ENCODE measurements around the gene PLIN1. TPM values are rescaled to one million over a fixed set of nuclear protein-coding genes. Genes with fewer than 3 reads are reported as not detected.

The PLIN1 gene
- total RNA-seq, 1 donor from 2014 or later, result not detected

GRCh38 chr15:89654301-89654761, 24.8 kb downstream of the PLIN1 start:
- DNase-seq, result no peak

- DNase-seq, result no peak
Measured at GRCh38 chr15:89653578-89653977, 25.6 kb downstream of the PLIN1 start.

GRCh38 chr15:89652666-89653065, 26.5 kb downstream of the PLIN1 start:
- no peak for DNase-seq

GRCh38 chr15:89652131-89652530, 27.0 kb downstream of the PLIN1 start:
- no peak for DNase-seq

GRCh38 chr15:89649716-89650115, 29.5 kb downstream of the PLIN1 start:
- no peak for DNase-seq

GRCh38 chr15:89649013-89649625, 30.0 kb downstream of the PLIN1 start:
- no peak for DNase-seq

GRCh38 chr15:89648106-89649012, 30.8 kb downstream of the PLIN1 start:
- no peak for DNase-seq

- peak; percentile 74 for DNase-seq
Measured at GRCh38 chr15:89647191-89647851, 31.8 kb downstream of the PLIN1 start.

- DNase-seq, result no peak
Measured at GRCh38 chr15:89646416-89647141, 32.6 kb downstream of the PLIN1 start.

GRCh38 chr15:89645680-89646079, 33.5 kb downstream of the PLIN1 start:
- DNase-seq, result no peak

GRCh38 chr15:89642106-89642505, 37.1 kb downstream of the PLIN1 start:
- DNase-seq, result peak; percentile 69

GRCh38 chr15:89641053-89641452, 38.1 kb downstream of the PLIN1 start:
- no peak for DNase-seq

- no peak for DNase-seq
Measured at GRCh38 chr15:89640245-89640644, 38.9 kb downstream of the PLIN1 start.

- DNase-seq, result no peak
Measured at GRCh38 chr15:89633585-89633984, 45.6 kb downstream of the PLIN1 start.

GRCh38 chr15:89632563-89633430, 46.4 kb downstream of the PLIN1 start:
- DNase-seq, result no peak

- no peak for DNase-seq
Measured at GRCh38 chr15:89631902-89632264, 47.3 kb downstream of the PLIN1 start.

GRCh38 chr15:89630974-89631901, 47.9 kb downstream of the PLIN1 start:
- DNase-seq, result no peak

GRCh38 chr15:89630260-89630659, 48.9 kb downstream of the PLIN1 start:
- no peak for DNase-seq

GRCh38 chr15:89629829-89630228, 49.3 kb downstream of the PLIN1 start:
- DNase-seq, result no peak

Measured in tongue (tissue), 2 donors.